Epithelial cell of esophagus (primary cell): ENCODE results near the gene NDUFA7.
A peak's percentile ranks its signal among the peaks of the same experiment; 100 is the strongest.

ENCODE experiments used
- DNase-seq: peaks from one replicate; pipeline ENCODE4 v3.0.0; 2010; ENCODE audit warnings: low read depth
- H3K4me3 ChIP-seq: 2 replicates; pipeline ENCODE4 v1.5.1; 2011; ENCODE audit warnings: mild to moderate bottlenecking, low read length, control low read depth
- TF ChIP-seq, protein P1 (sequence below): IDR thresholded peaks from 2 replicates; pipeline ENCODE4 v1.5.1; 2011; ENCODE audit warnings: low read depth, mild to moderate bottlenecking, low read length, control low read depth, inconsistent platforms; ENCODE audit not compliant: insufficient read depth; ENCODE audit errors: missing control alignments

NDUFA7 gene

GRCh38 chr19:8331263-8331845 lies 10.2 kb upstream of the NDUFA7 start:
- H3K4me3 ChIP-seq = no peak overlapping the region
- no peak for DNase-seq
- TF ChIP-seq, protein P1, sequence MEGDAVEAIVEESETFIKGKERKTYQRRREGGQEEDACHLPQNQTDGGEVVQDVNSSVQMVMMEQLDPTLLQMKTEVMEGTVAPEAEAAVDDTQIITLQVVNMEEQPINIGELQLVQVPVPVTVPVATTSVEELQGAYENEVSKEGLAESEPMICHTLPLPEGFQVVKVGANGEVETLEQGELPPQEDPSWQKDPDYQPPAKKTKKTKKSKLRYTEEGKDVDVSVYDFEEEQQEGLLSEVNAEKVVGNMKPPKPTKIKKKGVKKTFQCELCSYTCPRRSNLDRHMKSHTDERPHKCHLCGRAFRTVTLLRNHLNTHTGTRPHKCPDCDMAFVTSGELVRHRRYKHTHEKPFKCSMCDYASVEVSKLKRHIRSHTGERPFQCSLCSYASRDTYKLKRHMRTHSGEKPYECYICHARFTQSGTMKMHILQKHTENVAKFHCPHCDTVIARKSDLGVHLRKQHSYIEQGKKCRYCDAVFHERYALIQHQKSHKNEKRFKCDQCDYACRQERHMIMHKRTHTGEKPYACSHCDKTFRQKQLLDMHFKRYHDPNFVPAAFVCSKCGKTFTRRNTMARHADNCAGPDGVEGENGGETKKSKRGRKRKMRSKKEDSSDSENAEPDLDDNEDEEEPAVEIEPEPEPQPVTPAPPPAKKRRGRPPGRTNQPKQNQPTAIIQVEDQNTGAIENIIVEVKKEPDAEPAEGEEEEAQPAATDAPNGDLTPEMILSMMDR = no peak

DNA sequence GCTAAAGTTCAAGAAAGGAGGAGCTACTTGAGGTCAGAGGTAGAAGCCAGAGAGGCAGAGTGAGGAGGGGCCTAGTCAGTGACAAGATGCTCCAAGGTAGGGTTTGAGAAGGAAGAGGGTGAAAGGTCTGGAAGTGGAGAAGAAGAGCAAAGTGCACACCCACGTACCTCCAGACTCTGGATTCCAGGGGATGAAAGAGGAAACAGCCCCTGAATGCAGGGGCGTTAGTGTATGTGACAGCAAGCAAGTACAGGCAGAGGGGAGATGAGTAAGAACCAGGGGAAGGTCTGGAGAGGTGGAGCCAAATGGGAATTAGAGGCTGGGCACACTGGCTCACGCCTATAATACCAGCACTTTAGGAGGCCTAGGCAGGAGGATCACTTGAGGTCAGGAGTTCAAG lies 8.8 kb upstream of the NDUFA7 start:
- peak; percentile 65 for DNase-seq
- TF ChIP-seq, protein P1 = no peak
- H3K4me3 ChIP-seq = no peak overlapping the region

DNA sequence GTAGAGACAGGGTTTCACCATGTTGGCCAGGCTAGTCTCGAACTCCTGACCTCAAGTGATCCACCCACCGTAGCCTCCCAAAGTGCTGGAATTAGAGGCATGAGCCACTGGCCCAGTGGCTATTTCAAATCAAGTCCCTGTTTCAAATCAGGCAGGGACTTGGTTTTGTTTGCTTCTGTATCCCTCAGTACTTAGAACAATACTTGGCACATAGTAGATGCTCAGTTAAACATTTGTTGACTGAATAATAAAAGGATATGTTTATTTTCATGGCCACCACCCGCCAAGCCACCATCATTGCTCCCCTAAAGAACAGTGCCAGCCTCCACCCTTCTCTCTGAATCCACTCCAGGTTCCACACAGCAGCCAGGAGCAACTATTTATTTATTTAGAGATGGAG lies 4.3 kb upstream of the NDUFA7 start:
- TF ChIP-seq, protein P1 = no peak
- H3K4me3 ChIP-seq = no peak overlapping the region
- DNase-seq = no peak

- no peak overlapping the region for H3K4me3 ChIP-seq
- DNase-seq = no peak
- TF ChIP-seq, protein P1 = no peak
Measured at GRCh38 chr19:8324186-8325050, 3.2 kb upstream of the NDUFA7 start.

DNA sequence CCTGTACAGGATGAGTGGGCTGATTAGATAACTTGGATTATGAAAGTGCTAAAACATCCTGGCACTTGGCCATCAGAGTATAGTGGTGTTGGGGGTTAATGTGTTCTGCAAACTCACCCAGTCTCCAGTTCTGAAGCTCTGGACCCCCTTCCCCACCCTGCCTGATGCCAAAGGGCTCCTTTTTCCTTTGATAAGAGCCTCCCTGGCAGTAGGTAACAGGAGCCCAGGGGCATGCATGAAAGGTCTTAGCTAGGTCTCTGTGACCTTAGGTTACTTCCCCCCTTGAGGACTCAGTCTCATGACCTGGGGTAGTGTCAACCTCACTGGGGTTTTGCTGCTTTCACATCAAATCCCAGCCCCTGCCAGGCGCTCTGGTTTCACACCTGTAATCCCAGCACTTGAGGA lies 2.6 kb upstream of the NDUFA7 start:
- no peak for DNase-seq
- TF ChIP-seq, protein P1 = no peak
- H3K4me3 ChIP-seq = no peak overlapping the region

DNA sequence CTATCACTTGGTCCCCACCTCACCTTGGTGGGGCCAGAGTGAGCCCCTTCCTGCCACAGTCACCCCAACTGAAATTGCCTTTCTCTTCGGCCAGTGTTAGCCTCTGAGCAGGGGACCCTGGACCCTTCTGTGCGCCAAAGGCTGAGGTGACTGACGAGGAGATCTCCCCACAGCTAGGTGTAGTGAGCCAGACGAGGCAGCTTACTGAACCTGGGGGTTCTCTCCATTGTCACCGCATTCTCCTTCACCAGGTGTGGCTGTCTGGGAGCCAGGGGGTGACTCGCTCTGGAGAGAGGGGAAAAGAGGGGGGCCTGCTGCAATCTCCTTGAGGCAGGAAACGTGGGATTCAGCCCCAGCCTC lies 1.4 kb upstream of the NDUFA7 start:
- TF ChIP-seq, protein P1 = no peak
- no peak for DNase-seq
- peak overlapping the region; percentile 100 for H3K4me3 ChIP-seq
